NCI-H1092 treated with DMSO at 0.1 percent for 48 hours (cell line): ENCODE results near the gene REC8.
"Not testable (repeated sequence)": the region's sequence is repeated elsewhere in the genome, so short reads cannot be mapped to it uniquely, and the experiment has no call there.

Experiments used
- DNase-seq: peaks from one replicate; lab custom pipeline; 2025; lab: John Stamatoyannopoulos, UW

The REC8 gene

GRCh38 chr14:24183014-24183481, 11.2 kb downstream of the REC8 start:
- no peak for DNase-seq

- DNase-seq = no peak
These were observed 12.5 kb downstream of the REC8 start for GRCh38 chr14:24184104-24184970.

- no peak for DNase-seq
These were observed 13.1 kb downstream of the REC8 start for GRCh38 chr14:24185026-24185425.

GRCh38 chr14:24185741-24186140, 13.9 kb downstream of the REC8 start:
- DNase-seq = no peak

- no peak for DNase-seq
These were observed 15.1 kb downstream of the REC8 start for GRCh38 chr14:24186831-24187538.

- DNase-seq = no peak
These were observed 15.6 kb downstream of the REC8 start for GRCh38 chr14:24187539-24187915.

GRCh38 chr14:24188251-24189058, 16.6 kb downstream of the REC8 start, which contains the start of gene IPO4:
TSS of gene IPO4 (minus strand) at chr14:24188816. CDS start at chr14:24188787, 29 bp downstream.
- peak; percentile 99 for DNase-seq

- no peak for DNase-seq
These were observed 17.1 kb downstream of the REC8 start for GRCh38 chr14:24189059-24189375.

- no peak for DNase-seq
These were observed 17.6 kb downstream of the REC8 start for GRCh38 chr14:24189460-24189859.

- DNase-seq = no peak
These were observed 18.5 kb downstream of the REC8 start for GRCh38 chr14:24190416-24190815.

- no peak for DNase-seq
These were observed 21.1 kb downstream of the REC8 start for GRCh38 chr14:24192933-24193332.

- no peak for DNase-seq
These were observed 22.4 kb downstream of the REC8 start for GRCh38 chr14:24194186-24194872.

GRCh38 chr14:24194873-24195185, 22.9 kb downstream of the REC8 start:
- DNase-seq = no peak

GRCh38 chr14:24195186-24196070, 23.5 kb downstream of the REC8 start, which contains the start of gene TM9SF1:
TSS of gene TM9SF1 (minus strand) at chr14:24195441. CDS start at chr14:24195019, 422 bp downstream.
- peak; percentile 89 for DNase-seq

GRCh38 chr14:24196071-24197055, 24.5 kb downstream of the REC8 start:
- DNase-seq = peak; percentile 64

- DNase-seq = no peak
These were observed 25.2 kb downstream of the REC8 start for GRCh38 chr14:24197056-24197450.

- DNase-seq = no peak
These were observed 27.1 kb downstream of the REC8 start for GRCh38 chr14:24198814-24199524.

- not testable (repeated sequence) for DNase-seq
These were observed 30.7 kb downstream of the REC8 start for GRCh38 chr14:24202538-24202937.
